GM19438 (cell line): ENCODE data around the gene MIOX.
A peak's percentile ranks its signal among the peaks of the same experiment; 100 is the strongest.
"Not testable (repeated sequence)": the region's sequence is repeated elsewhere in the genome, so short reads cannot be mapped to it uniquely, and the experiment has no call there.

Experiments used
- ATAC-seq: cut with Tn5 transposase; IDR thresholded peaks from one replicate; pipeline ENCODE4 v1.9.1; 2021; ENCODE audit warnings: low read depth; ENCODE audit not compliant: unreplicated experiment

Gene MIOX

DNA sequence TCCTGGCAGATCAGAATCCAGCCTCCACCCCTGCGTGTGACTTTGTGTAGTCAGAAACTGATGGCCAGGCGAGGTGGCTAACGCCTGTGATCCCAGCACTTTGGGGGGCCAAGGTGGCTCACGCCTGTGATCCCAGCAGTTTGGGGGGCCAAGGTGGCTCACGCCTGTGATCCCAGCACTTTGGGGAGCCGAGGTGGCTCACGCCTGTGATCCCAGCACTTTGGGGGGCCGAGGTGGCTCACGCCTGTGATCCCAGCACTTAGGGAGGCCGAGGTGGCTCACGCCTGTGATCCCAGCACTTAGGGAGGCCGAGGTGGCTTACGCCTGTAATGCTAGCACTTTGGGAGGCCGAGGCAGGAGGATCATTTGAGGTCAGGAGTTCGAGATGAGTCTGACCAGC, 26.5 kb downstream of the MIOX start:
- ATAC-seq = no peak

DNA sequence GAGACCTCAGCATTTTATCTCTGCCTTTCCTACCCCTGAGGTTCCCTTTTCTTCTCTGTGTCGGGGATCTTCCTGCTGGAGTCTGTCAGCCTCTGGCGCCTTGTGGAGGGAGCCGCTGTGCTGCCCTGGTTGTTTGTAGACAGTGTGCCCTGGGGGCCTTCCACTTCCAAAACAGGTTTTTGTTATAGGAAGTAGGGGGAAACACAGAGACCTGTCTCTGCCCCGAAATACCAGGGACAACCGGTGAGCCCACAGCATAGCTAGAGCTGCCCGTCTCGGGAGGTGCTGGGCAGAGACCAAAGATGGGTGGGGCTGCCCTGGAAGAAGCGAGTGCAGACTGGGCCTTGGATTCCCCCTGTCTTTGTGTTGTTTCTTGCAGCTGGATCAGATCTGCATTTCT, 29.4 kb downstream of the MIOX start:
- ATAC-seq = no peak

DNA sequence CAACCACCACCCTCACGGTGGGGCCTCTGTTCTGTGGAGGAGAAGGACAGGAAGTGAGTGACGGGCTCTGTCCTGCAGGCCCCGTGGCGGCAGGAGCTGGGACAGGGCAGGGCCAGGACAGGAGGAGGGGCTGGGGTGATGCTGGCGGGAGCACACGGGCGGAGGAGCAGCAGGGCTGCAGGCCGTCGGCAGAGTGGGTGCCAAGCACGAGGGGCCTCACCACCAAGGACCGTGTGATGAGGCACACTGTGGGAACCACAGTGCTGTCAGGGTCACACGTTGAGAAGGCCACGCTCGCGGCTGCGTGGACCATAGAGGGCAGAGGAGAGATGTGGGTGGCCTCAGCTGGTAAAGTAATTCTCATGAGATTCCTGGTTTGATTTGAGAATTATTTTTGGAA, 30.2 kb downstream of the MIOX start:
- ATAC-seq = no peak

DNA sequence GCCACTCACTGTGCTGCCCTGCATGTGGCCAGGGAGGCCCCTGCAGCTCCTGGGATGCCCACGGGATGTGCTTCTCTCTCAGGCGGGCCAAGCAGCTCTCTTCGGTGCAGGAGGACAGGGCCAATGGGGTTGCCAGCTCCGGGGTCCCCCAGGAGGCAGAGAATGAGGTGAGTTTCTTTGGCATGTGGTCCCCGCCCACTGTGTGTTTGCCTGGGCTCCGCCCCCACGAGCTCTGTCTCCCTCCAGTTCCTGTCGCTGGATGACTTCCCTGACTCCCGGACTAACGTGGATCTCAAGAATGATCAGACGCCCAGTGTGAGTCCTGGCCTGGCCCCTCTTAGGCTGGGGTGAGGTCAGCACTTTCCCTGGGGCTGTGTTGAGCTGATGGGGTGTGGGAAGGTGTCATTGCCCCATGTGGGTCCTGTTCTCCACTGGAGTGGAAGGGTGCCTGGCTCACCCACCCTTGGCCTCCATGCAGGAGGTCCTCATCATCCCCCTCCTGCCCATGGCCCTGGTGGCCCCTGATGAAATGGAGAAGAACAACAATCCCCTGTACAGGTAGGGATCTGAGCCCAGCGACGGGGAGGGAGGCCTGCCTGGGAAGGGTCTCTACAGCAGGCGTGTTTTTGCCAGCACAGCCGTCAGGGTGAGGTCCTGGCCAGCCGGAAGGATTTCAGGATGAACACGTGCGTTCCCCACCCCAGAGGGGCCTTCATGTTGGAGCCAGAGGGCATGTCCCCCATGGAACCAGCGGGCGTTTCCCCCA, 31.0 kb downstream of the MIOX start:
- ATAC-seq = no peak

DNA sequence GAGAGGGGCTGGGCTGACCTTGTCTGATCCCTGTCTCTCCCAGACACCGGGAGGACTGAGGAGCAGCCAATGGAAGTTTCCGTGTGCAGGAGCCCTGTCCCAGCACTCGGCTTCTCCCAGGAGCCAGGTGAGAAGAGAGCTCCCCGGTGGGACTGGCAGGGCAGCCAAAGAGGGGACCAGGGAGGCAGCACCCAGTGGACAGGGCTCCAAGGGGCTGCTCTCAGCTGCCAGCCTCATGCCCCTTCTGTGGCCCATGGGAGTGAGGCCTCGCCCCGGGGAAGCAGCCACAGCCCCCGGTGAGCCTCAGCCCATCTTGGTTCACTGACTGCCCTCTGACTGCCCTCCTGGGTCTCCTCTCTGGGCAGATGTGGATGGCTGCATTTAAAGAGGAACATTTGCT, 31.9 kb downstream of the MIOX start:
- ATAC-seq = no peak

DNA sequence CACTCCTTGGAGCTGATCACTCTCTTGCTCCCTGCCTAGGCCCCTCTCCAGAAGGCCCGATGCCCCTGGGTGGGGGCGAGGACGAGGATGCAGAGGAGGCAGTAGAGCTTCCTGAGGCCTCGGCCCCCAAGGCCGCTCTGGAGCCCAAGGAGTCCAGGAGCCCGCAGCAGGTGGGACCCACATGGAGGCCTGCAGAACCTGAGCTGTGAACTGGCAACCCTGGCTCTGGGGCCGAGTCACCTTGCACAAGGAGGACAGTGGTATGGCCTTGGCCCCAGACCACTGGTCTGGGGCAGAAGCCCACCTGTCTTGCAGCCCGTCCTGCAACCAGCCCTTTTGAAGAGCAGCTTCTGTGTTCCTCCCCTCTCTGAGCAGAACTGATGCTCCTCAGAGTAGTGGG, 32.5 kb downstream of the MIOX start:
- no peak for ATAC-seq

DNA sequence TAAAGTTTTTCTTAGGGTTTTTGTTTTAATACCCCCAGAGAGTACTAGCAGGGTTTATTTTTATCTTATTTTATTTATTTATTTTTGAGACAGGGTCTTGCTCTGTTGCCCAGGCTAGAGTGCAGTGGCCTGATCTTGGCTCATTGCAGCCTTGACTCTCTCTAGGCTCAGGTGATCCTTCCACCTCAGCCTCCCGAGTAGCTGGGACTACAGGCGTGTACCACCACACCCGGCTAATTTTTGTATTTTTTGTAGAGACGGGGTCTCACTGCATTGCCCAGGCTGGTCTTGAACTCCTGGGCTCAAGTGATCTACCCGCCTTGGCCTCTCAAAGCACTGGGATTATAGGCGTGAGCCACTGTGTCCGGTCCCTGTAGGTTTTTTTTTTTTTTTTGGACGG, 33.5 kb downstream of the MIOX start:
- not testable (repeated sequence) for ATAC-seq

DNA sequence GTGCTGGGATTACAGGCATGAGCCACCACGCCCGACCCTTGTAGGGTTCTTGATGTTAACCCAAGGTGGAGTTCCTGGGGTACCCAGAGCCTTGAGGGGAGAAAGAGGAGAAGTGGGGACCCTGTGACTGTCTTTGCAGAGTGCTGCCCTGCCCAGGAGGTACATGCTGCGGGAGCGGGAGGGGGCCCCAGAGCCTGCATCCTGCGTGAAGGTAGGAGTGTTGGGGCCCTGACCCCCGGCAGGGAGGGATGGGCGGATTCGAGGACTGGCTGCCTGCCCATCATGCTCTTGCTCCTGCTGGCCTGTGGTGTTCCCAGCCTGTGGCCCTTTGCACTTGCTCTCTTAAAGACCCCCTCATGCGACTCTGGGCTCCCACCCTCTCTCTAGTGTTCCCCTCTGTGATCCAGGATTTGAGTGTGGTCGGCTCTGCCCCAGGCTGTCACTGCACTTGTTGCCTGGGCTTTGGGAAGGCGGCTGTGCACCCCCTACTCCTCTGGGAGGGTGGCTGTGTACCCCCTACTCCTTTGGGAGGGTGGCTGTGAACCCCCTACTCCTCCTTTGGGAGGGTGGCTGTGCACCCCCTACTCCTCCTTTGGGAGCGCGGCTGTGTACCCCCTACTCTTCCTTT, 34.3 kb downstream of the MIOX start:
- ATAC-seq = no peak

DNA sequence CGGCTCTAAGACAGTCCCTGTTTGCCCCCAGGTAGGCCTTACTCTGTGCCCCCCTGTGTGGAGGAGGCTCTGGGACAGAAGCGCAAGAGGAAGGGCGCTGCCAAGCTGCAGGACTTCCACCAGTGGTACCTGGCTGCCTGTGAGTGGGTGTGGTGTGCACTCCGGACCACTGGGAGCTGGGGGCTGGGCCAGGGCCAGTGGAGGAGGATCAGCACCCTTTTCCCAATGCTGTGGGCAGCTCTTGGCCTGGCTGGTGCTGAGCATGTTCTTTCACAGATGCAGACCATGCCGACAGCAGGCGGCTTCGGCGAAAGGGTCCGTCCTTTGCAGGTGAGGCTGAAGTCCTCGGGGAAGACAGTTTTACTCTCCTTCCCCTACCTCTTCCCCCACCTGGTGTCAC, 35.1 kb downstream of the MIOX start:
- ATAC-seq = no peak

DNA sequence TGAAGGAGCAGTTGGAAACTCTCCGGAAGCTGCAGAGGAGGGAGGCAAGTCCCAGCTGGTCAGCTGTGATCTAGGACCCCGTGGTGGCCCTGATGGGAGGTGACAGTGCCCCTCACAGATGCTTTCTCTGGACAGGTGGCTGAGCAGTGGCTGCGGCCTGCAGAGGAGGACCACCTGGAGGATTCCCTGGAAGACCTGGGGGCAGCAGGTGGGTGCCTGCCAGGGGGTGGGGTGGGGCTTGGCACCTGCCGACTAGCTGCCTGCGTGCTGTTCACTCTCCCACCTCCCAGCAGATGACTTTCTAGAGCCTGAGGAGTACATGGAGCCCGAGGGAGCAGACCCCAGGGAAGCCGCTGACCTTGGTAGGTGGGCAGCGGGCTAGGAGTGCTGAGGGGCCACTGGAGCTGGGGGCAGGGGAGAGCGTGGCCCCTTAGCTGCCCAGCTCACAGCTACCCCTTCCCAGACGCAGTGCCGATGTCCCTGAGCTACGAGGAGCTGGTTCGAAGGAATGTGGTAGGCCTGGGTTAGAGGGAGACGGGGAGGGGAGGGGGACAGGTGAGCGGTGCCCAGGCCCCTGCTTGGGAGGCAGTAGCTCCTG, 35.6 kb downstream of the MIOX start:
- no peak for ATAC-seq

DNA sequence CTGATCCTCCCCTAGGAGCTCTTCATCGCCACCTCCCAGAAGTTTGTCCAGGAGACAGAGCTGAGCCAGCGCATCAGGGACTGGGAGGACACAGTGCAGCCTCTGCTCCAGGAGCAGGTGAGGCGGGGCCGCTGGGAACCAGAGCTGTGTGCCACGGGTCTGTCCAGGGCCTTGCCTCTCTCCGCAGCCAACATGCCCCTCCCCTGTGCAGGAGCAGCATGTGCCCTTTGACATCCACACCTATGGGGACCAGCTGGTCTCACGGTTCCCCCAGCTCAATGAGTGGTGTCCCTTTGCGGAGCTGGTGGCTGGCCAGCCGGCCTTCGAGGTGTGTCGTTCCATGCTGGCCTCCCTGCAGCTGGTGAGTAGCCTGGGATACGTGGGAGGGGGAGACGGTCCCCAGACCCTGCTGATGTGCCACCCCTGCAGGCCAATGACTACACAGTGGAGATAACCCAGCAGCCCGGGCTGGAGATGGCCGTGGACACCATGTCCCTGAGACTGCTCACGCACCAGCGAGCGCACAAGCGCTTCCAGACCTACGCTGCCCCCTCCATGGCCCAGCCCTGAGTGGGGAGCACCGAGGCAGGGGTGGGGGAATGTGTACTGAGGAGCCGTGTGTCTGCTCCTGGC, 36.3 kb downstream of the MIOX start:
- no peak for ATAC-seq

DNA sequence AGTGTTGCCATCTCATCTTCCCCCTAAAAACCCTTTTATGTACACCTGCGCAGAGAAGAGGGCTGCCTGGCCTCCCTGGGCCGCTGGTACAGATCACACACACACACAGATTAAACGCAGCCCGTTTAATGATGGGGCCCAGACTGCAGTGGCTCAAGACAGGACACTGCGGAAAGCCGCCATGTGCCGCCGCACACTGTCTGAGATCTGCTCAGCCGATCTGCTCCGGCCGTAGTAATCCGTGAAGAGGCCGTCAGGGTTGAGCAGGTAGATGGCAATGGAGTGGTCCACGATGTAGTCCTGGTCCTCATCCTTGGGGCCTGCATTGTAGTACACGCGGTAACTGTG, 36.8 kb downstream of the MIOX start:
- no peak for ATAC-seq

DNA sequence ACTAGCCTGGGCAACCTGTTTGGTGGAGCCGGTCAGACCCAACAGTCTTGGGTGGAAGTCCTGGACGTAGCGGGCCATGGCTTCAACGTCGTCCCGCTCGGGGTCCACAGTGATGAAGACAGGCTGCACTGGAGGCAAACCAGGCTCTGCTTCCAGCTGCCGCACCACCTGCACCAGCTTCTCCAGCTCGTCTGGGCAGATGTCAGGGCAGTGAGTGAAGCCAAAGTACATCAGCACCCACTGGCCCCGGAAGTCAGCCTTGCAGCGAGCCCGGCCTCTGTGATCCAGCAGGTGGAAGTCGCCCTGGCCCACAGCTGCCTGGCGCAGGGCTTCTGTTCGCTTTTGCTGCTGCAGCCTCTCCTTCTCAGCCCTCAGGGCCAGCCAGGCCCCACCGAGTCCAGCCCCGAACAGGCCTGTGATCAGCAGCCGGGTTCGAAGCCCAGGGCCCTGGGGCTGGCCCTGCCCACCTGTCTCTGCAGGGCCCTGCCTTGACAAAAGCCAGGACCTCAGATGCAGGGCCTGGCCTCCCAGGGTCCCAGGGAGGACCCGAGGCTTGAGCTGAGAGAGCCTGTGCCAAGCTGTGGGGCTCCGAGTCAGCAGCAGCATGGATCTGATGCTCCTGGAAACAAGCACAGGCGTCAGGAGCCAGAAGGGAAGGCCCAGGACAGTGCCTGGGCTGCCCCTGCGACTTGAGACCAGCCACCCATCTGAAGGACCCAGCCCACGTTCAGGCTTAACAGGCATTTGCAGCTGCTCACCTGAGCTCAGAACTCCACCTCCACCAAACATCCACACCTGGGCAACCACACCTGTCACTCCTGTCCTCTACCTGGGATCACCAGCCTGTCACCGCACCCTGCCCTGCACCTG, 37.4 kb downstream of the MIOX start:
- no peak for ATAC-seq

DNA sequence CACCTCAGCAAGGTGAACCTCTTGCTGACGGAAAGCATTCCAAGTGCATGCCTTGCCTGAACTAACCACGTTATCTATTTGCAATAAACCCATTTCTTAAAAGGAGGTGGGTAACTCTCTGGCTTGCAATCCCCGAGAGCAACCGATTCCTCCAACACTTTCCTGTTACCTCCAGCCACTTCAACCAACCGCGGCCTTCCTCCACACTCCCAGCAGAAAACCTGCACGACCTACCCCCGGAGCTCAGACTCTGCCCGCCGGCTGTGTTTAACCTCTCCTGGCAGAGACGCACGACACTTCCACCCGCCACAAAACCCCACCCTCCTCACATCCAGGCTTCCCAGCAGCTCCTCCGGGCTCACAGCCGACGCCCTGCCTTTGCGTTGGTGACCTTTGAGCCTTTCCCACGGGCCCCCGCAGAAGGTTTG, 38.0 kb downstream of the MIOX start:
- ATAC-seq = no peak

DNA sequence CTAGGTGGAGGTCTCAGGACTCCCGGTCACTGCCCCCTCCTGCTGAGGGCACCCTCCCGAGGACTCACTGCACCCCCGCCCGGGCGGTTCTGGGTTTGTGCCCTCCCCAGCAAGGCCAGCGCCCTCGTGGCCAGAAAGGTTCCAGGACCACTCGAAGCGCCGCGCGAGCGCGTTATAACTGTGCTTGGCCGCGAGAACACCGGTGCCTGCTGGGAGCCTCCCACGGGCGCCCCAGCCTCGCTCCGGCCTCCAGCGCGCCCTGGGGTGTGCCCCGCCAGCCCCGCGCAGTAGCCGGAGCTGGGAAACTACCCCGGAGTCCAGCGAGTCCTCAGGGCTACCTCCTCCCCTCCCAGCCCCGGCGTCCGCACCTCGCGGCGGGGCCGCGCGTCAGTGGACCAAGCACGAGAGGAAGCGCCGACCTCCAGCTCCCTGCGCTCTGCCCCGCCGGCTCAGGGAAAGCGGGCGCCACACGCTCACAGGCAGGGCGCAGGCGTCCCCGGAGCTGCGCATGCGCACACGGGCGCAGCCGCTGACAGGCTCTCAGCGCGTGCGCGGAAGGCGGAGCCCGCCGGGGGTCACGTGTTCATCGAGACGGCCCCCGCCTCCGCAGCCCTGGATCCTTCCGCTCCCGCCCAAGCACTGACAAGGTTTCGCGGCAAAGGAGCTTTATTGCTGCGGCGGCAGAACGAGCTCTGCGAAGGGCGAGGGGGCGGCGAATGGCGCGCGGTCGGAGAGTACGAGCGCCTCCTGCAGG, 38.6 kb downstream of the MIOX start, which contains the start of gene SCO2:
Gene SCO2, minus strand, starts transcription at position 495 of the 754 bp plus-strand sequence. CDS start 1,187 bp downstream, outside the sequence.
- peak; percentile 33 for ATAC-seq

DNA sequence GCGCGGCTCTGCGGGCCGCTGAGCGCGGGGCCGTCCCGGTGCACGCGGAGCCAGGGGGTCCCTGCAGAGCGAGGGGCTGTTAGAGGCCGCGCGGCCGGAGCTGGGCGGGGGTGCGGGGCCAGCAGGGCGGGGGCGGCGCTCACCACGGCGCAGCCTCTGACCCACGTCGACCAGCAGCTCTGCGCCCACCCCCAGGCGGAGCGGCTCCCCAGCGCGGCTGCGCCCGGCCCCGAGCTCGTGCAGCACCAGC, 39.1 kb downstream of the MIOX start:
- ATAC-seq = no peak

DNA sequence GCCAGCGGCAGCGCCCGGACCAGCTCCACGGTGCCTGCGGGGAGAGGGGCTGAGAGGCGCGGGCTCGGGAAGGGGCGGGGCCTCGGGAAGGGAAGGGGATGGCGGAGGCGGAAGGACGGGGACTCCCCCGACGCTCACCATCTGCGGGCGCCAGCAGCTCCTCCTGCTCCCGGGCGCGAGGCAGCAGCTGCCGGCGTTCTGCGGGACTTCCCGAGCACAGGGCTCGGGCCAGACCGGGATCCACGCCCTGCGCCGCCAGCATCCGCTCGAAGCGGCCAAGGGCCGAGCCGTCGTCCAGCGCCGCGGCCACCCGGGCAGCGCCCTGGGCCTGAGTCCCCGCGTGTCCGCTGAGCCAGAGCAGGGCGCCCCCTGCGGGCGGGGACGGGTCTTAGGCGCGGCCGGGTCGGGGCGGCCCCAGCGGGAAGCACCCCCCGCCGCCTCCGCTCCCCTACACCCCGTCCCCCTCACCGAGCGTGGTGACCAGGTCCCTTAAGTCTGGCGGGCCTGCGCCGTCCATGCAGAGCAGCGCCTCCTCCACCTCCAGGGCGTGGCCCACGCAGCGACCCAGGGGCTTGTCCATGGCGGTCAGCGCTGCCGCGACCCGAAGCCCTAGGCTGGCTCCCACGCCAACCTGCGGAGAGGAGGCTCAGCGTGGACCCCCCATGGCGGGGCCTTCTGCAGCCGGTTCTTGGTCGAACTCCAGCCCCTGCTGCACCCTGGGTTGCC, 39.6 kb downstream of the MIOX start:
- ATAC-seq = peak; percentile 29

DNA sequence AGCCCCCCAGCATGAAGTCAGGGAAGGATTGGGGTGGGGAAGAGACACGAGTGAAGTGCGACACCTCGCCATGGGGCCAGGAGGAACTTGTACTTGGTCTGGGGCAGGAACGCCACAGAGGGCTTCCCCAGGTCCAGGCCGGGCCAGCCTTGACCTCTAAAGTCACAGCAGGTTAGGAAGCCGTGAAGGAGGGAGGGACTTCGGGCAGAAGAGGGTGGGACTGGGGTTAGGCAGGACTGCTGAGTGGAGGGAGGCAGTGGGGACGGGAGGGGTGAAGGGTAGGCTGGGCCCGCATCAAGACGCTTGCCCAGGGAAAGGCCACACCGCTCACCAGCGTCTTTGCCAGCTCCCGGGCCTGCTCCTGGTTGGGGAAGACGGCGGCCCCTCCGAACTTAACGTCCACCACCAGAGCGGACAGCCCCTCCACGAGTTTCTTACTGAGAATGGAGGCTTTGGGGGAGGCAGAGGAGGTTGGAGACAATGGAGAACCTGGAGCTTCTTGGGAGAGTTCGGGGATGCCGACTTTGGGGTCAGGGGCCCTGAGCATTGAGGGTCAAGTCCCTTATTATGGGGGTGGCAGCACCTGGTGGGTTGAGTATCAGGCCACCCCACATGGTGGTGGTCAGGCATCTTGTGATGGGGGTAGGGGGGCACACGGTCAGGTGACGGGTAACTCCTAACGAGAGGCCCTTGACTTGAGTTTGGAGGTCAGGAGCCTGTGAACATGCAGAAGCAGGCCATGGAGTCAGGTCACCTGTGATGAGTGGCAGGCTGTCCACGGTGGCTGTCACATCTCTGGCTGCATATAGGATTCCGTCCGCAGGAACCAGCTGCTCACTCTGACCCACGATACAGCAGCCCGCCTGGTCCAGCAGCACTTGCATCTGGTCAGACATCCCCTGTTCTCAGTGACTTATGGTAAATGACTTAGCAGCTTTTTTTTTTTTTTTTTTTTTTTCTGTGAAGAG, 40.5 kb downstream of the MIOX start:
- ATAC-seq = no peak
